HEK293 (cell line): ENCODE data around the gene FLRT2.

Experiments
- CTCF ChIA-PET: fragments of 350-600 bp; formaldehyde crosslinking; extraction: SDS; loops from one replicate; lab custom pipeline; 2021; ENCODE audit warnings: antibody characterized with exemption; lab: Yijun Ruan, JAX
- POLR2A ChIA-PET: fragments of 300-600 bp; formaldehyde crosslinking; extraction: SDS; loops from one replicate; lab custom pipeline; 2020; ENCODE audit warnings: antibody characterized with exemption, inconsistent platforms; lab: Yijun Ruan, JAX
- H3K27ac ChIP-seq: fragments of 200-500 bp; sonication (Bioruptor generic); 2 replicates; pipeline ENCODE4 v1.5.1; 2014; ENCODE audit warnings: low read depth, low read length, control low read depth, inconsistent platforms; ENCODE audit errors: extremely low read depth
- H3K36me3 ChIP-seq, 2 experiments: fragments of 200-500 bp in 1 of 2; sonication (Bioruptor generic) in 1 of 2; 1 replicate in 1 of 2; 2 replicates in 1 of 2; pipeline ENCODE4 v1.5.1; 2014 to 2017; ENCODE audit warnings: inconsistent platforms in 2 of 2, low read length in 2 of 2; ENCODE audit not compliant: control insufficient read depth in 2 of 2, insufficient read depth in 1 of 2
- H3K4me1 ChIP-seq: fragments of 200-500 bp; sonication (Bioruptor generic); 2 replicates; pipeline ENCODE4 v1.5.1; 2014; ENCODE audit warnings: mild to moderate bottlenecking, low read length, inconsistent platforms; ENCODE audit not compliant: control insufficient read depth, insufficient read depth
- H3K4me3 ChIP-seq: 2 replicates; pipeline ENCODE4 v1.5.1; 2011; ENCODE audit warnings: low read depth, mild to moderate bottlenecking, control low read depth, low read length, moderate library complexity
- H3K9me3 ChIP-seq: fragments of 200-500 bp; sonication (Bioruptor generic); 2 replicates; pipeline ENCODE4 v1.5.1; 2014; ENCODE audit warnings: low read depth, low read length, inconsistent platforms; ENCODE audit not compliant: control insufficient read depth, insufficient read depth
- GLI4 ChIP-seq: fragments of 450-650 bp; formaldehyde crosslinking; IDR thresholded peaks from 2 replicates; pipeline ENCODE4 v1.5.1; 2016; ENCODE audit warnings: missing biosample characterization, missing genetic modification characterization
- HOXA7 ChIP-seq: sonication (generic); formaldehyde crosslinking; IDR thresholded peaks from 2 replicates; pipeline ENCODE4 v1.8.1; 2022; ENCODE audit warnings: missing genetic modification reagents, borderline replicate concordance
- IKZF3 ChIP-seq: fragments of 450-650 bp; IDR thresholded peaks from 2 replicates; pipeline ENCODE4 v1.5.0; 2018; ENCODE audit warnings: missing biosample characterization, mild to moderate bottlenecking, missing genetic modification characterization, moderate library complexity
- PRDM10 ChIP-seq: fragments of 450-650 bp; formaldehyde crosslinking; IDR thresholded peaks from 2 replicates; pipeline ENCODE4 v1.5.1; 2016; ENCODE audit warnings: missing biosample characterization, missing genetic modification characterization
- RBAK ChIP-seq: fragments of 450-650 bp; formaldehyde crosslinking; IDR thresholded peaks from 2 replicates; pipeline ENCODE4 v1.5.1; 2016; ENCODE audit warnings: missing biosample characterization, missing genetic modification characterization
- ZBTB20 ChIP-seq: fragments of 450-650 bp; formaldehyde crosslinking; IDR thresholded peaks from 2 replicates; pipeline ENCODE4 v1.5.1; 2016; ENCODE audit warnings: missing biosample characterization, missing genetic modification characterization
- ZBTB49 ChIP-seq: fragments of 450-650 bp; formaldehyde crosslinking; IDR thresholded peaks from 2 replicates; pipeline ENCODE4 v1.5.1; 2016; ENCODE audit warnings: missing biosample characterization, missing genetic modification characterization, low read depth
- ZFP37 ChIP-seq: fragments of 450-650 bp; formaldehyde crosslinking; IDR thresholded peaks from 2 replicates; pipeline ENCODE4 v1.5.1; 2016; ENCODE audit warnings: missing biosample characterization, missing genetic modification characterization
- ZNF112 ChIP-seq: fragments of 450-650 bp; formaldehyde crosslinking; IDR thresholded peaks from 2 replicates; pipeline ENCODE4 v1.5.0; 2017; ENCODE audit warnings: missing biosample characterization, missing genetic modification characterization
- ZNF140 ChIP-seq: fragments of 450-650 bp; formaldehyde crosslinking; IDR thresholded peaks from 2 replicates; pipeline ENCODE4 v1.5.1; 2016; ENCODE audit warnings: missing biosample characterization, missing genetic modification characterization
- ZNF155 ChIP-seq: fragments of 450-650 bp; formaldehyde crosslinking; IDR thresholded peaks from 2 replicates; pipeline ENCODE4 v1.5.1; 2016; ENCODE audit warnings: missing biosample characterization, missing genetic modification characterization
- ZNF26 ChIP-seq: fragments of 450-650 bp; formaldehyde crosslinking; IDR thresholded peaks from 2 replicates; pipeline ENCODE4 v1.5.1; 2016; ENCODE audit warnings: missing biosample characterization, missing genetic modification characterization
- ZNF280C ChIP-seq: fragments of 450-650 bp; formaldehyde crosslinking; IDR thresholded peaks from 2 replicates; pipeline ENCODE4 v1.5.1; 2016; ENCODE audit warnings: missing biosample characterization, missing genetic modification characterization
- ZNF510 ChIP-seq: fragments of 450-650 bp; formaldehyde crosslinking; IDR thresholded peaks from 2 replicates; pipeline ENCODE4 v1.5.1; 2018; ENCODE audit warnings: mild to moderate bottlenecking, missing genetic modification characterization, missing biosample characterization; ENCODE audit not compliant: insufficient replicate concordance
- ZNF571 ChIP-seq: fragments of 450-650 bp; formaldehyde crosslinking; IDR thresholded peaks from 2 replicates; pipeline ENCODE4 v1.5.0; 2017; ENCODE audit warnings: missing biosample characterization, missing genetic modification characterization
- ZNF585B ChIP-seq: fragments of 450-650 bp; formaldehyde crosslinking; IDR thresholded peaks from 2 replicates; pipeline ENCODE4 v1.5.1; 2016; ENCODE audit warnings: missing biosample characterization, missing genetic modification characterization
- ZNF645 ChIP-seq: fragments of 450-650 bp; formaldehyde crosslinking; IDR thresholded peaks from 2 replicates; pipeline ENCODE4; 2016; ENCODE audit warnings: missing biosample characterization, missing genetic modification characterization
- ZNF777 ChIP-seq: fragments of 450-650 bp; formaldehyde crosslinking; IDR thresholded peaks from 2 replicates; pipeline ENCODE4 v1.5.1; 2017; ENCODE audit warnings: missing biosample characterization, missing genetic modification characterization, borderline replicate concordance
- ZNF785 ChIP-seq: fragments of 450-650 bp; formaldehyde crosslinking; IDR thresholded peaks from 2 replicates; pipeline ENCODE4 v1.5.1; 2016; ENCODE audit warnings: missing biosample characterization, missing genetic modification characterization
- ZSCAN23 ChIP-seq: fragments of 450-650 bp; formaldehyde crosslinking; IDR thresholded peaks from 2 replicates; pipeline ENCODE4 v1.5.1; 2016; ENCODE audit warnings: missing biosample characterization, missing genetic modification characterization

Gene FLRT2

GRCh38 chr14:85528080-85528896 lies 1.7 kb upstream of the FLRT2 start:
- H3K4me1 ChIP-seq, result peaks cover 13% of the 10 kb centered on the region

More at GRCh38 chr14:85528080-85528896, 1.7 kb upstream of the FLRT2 start:
- CTCF ChIA-PET, result interaction anchor here (0.7 to 1.5 kb wide), 10 partner anchors 11 to 1006 kb away, joined by 3 to 4 read pairs (median 3); no protein-coding TSS in a partner anchor
- Histone ChIP-seq H3K36me3 (no peaks in the 10 kb centered on the region), H3K4me3 (peak overlapping the region; percentile 94), H3K9me3 (no peaks in the 10 kb centered on the region), H3K27ac (peak overlapping the region; percentile 95; the same call in 1 of the 2 replicates)
- POLR2A ChIA-PET, result no interaction called here
- no peak for TF ChIP-seq IKZF3 (tag by site-specific recombination)
- no peak for TF ChIP-seq ZNF571 (tag by site-specific recombination)
- TF ChIP-seq ZNF585B (tag by site-specific recombination), result no peak
- TF ChIP-seq GLI4, result no peak
- no peak for TF ChIP-seq ZNF155 (tag by site-specific recombination)
- no peak for TF ChIP-seq ZNF510 (tag by site-specific recombination)
- no peak for TF ChIP-seq RBAK (tag by site-specific recombination)
- no peak for TF ChIP-seq ZNF777 (tag by site-specific recombination)
- no peak for TF ChIP-seq ZNF785 (tag by site-specific recombination)
- TF ChIP-seq ZSCAN23 (tag by site-specific recombination), result no peak
- no peak for TF ChIP-seq ZNF645 (tag by site-specific recombination)
- TF ChIP-seq PRDM10 (tag by site-specific recombination), result no peak
- TF ChIP-seq ZNF280C (tag by site-specific recombination), result no peak
- TF ChIP-seq ZNF112 (tag by site-specific recombination), result no peak
- TF ChIP-seq ZNF26 (tag by site-specific recombination), result no peak
- TF ChIP-seq HOXA7 (CRISPR knock-in tag), result no peak
- no peak for TF ChIP-seq ZBTB20 (tag by site-specific recombination)
- no peak for TF ChIP-seq ZBTB49 (tag by site-specific recombination)
- TF ChIP-seq ZNF140 (tag by site-specific recombination), result no peak
- no peak for TF ChIP-seq ZFP37 (tag by site-specific recombination)
